ENCODE measurements around the gene C6orf58.

DNA sequence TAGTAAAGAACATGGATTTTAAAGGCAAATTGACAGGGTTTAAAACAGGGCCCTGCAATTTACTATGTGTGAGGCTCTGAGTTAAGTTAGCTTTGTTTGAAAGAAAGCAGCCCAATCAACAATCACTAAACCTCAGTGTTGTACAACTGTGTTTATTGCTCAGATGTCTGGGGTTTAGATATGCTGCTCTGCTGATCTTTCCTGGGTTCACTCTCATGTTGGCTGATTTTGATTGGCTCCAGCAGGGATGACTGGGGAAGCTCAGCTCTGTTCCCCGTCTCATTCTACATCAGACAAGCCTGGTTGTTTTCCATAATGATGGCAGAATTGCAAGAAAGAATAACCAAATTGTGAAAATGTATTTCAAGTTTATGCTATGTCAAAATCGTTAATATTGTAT, 10.9 kb downstream of the C6orf58 start:
- TF ChIP-seq CTCF (IDR thresholded peaks at IDR 0.05) (no peak), POLR2A (IDR thresholded peaks at IDR 0.05) (no peak), POLR2AphosphoS5 (IDR thresholded peaks at IDR 0.05) (no peak), EP300 (IDR thresholded peaks at IDR 0.05; ENCODE audit: low read depth) (no peak)
